Femur (tissue), 1 donor: Measurements from ENCODE around the gene RHCE.
"Not testable (repeated sequence)": the region's sequence is repeated elsewhere in the genome, so short reads cannot be mapped to it uniquely, and the experiment has no call there.

Experiments
- DNase-seq: peaks from one replicate; pipeline ENCODE4 v3.0.0-alpha.2; 2017

RHCE gene

GRCh38 chr1:25338986-25339385 is 81.6 kb downstream of the RHCE start:
- DNase-seq, result no peak

- DNase-seq, result peak; percentile 95
Observed at GRCh38 chr1:25338188-25338981, 82.2 kb downstream of the RHCE start, which contains the start of gene TMEM50A. Gene TMEM50A (plus strand): TSS chr1:25338334. CDS start chr1:25340487, 2,153 bp downstream.

- DNase-seq, result not testable (repeated sequence)
Observed at GRCh38 chr1:25337483-25338187, 83.0 kb downstream of the RHCE start.

- not testable (repeated sequence) for DNase-seq
Observed at GRCh38 chr1:25336922-25337354, 83.7 kb downstream of the RHCE start.

GRCh38 chr1:25329950-25330349 is 90.7 kb downstream of the RHCE start:
- DNase-seq, result not testable (repeated sequence)

GRCh38 chr1:25329336-25329735 is 91.3 kb downstream of the RHCE start:
- not testable (repeated sequence) for DNase-seq

GRCh38 chr1:25328791-25329185 is 91.8 kb downstream of the RHCE start:
- not testable (repeated sequence) for DNase-seq

GRCh38 chr1:25327864-25328790 is 92.5 kb downstream of the RHCE start:
- DNase-seq, result not testable (repeated sequence)

- not testable (repeated sequence) for DNase-seq
Observed at GRCh38 chr1:25324407-25324806, 96.2 kb downstream of the RHCE start.

GRCh38 chr1:25322127-25322526 is 98.5 kb downstream of the RHCE start:
- not testable (repeated sequence) for DNase-seq

- not testable (repeated sequence) for DNase-seq
Observed at GRCh38 chr1:25320314-25320938, 100.2 kb downstream of the RHCE start.

- not testable (repeated sequence) for DNase-seq
Observed at GRCh38 chr1:25312806-25313470, 107.7 kb downstream of the RHCE start.
